ENCODE results near the gene SLC25A1.

SLC25A1 gene

DNA sequence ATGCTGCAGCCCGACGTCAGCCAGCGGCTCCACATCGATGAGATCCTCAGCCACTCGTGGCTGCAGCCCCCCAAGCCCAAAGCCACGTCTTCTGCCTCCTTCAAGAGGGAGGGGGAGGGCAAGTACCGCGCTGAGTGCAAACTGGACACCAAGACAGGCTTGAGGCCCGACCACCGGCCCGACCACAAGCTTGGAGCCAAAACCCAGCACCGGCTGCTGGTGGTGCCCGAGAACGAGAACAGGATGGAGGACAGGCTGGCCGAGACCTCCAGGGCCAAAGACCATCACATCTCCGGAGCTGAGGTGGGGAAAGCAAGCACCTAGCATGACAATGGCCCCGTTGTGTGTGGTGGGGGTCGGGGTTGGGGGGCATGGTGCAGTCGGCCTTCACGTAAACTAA lies 46.4 kb downstream of the SLC25A1 start:
- no peak overlapping the region for H3K4me3 ChIP-seq (ENCODE audit: low read depth, low read length)
- DNase-seq (ENCODE audit: low read depth), result no peak
- TF ChIP-seq, protein P1, sequence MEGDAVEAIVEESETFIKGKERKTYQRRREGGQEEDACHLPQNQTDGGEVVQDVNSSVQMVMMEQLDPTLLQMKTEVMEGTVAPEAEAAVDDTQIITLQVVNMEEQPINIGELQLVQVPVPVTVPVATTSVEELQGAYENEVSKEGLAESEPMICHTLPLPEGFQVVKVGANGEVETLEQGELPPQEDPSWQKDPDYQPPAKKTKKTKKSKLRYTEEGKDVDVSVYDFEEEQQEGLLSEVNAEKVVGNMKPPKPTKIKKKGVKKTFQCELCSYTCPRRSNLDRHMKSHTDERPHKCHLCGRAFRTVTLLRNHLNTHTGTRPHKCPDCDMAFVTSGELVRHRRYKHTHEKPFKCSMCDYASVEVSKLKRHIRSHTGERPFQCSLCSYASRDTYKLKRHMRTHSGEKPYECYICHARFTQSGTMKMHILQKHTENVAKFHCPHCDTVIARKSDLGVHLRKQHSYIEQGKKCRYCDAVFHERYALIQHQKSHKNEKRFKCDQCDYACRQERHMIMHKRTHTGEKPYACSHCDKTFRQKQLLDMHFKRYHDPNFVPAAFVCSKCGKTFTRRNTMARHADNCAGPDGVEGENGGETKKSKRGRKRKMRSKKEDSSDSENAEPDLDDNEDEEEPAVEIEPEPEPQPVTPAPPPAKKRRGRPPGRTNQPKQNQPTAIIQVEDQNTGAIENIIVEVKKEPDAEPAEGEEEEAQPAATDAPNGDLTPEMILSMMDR (IDR thresholded peaks at IDR 0.05; ENCODE audit: insufficient read depth, low read depth, low read length, missing control alignments), result no peak

- TF ChIP-seq, protein P1 (IDR thresholded peaks at IDR 0.05; ENCODE audit: insufficient read depth, low read depth, low read length, missing control alignments), result no peak
- no peak overlapping the region for H3K4me3 ChIP-seq (ENCODE audit: low read depth, low read length)
- no peak for DNase-seq (ENCODE audit: low read depth)
Measured at GRCh38 chr22:19131685-19132015, 46.9 kb downstream of the SLC25A1 start.

- TF ChIP-seq, protein P1 (IDR thresholded peaks at IDR 0.05; ENCODE audit: insufficient read depth, low read depth, low read length, missing control alignments), result no peak
- H3K4me3 ChIP-seq (ENCODE audit: low read depth, low read length), result no peak within 1 kb of the TSS
- no peak for DNase-seq (ENCODE audit: low read depth)
Measured at GRCh38 chr22:19130959-19131684, 47.4 kb downstream of the SLC25A1 start, which contains the start of gene TSSK2. TSS of gene TSSK2 (plus strand) at chr22:19131308. CDS start at chr22:19131400, 92 bp downstream.

- TF ChIP-seq, protein P1 (IDR thresholded peaks at IDR 0.05; ENCODE audit: insufficient read depth, low read depth, low read length, missing control alignments), result no peak
- H3K4me3 ChIP-seq (ENCODE audit: low read depth, low read length), result no peak overlapping the region
- no peak for DNase-seq (ENCODE audit: low read depth)
Measured at GRCh38 chr22:19129871-19130270, 48.7 kb downstream of the SLC25A1 start.

GRCh38 chr22:19128946-19129727 lies 49.4 kb downstream of the SLC25A1 start:
- H3K4me3 ChIP-seq (ENCODE audit: low read depth, low read length), result no peak overlapping the region
- no peak for DNase-seq (ENCODE audit: low read depth)
- TF ChIP-seq, protein P1 (IDR thresholded peaks at IDR 0.05; ENCODE audit: insufficient read depth, low read depth, low read length, missing control alignments), result no peak

GRCh38 chr22:19128009-19128401 lies 50.5 kb downstream of the SLC25A1 start:
- DNase-seq (ENCODE audit: low read depth), result no peak
- TF ChIP-seq, protein P1 (IDR thresholded peaks at IDR 0.05; ENCODE audit: insufficient read depth, low read depth, low read length, missing control alignments), result no peak
- no peak overlapping the region for H3K4me3 ChIP-seq (ENCODE audit: low read depth, low read length)
